Forelimb muscle (tissue), 1 donor: ENCODE results near the gene CDC37. TPM values are rescaled to one million over a fixed set of nuclear protein-coding genes. Genes with fewer than 3 reads are reported as not detected.
"Not testable (repeated sequence)": the region's sequence is repeated elsewhere in the genome, so short reads cannot be mapped to it uniquely, and the experiment has no call there.

Source experiments
- DNase-seq: peaks from one replicate; pipeline ENCODE4 v3.0.0-alpha.2; 2013; ENCODE audit warnings: low read depth
- polyA plus RNA-seq: library from polyadenylated mRNA; unstranded; fragments of 120-200 nt; gene quantifications from one replicate; pipeline ENCODE4 v1.2.1, GENCODE V29; 2013; ENCODE audit not compliant: insufficient read length

The CDC37 gene
- polyA plus RNA-seq, 1 donor, result 133 TPM

- DNase-seq, result no peak
These were observed 8.3 kb downstream of the CDC37 start for GRCh38 chr19:10395003-10395402.

DNA sequence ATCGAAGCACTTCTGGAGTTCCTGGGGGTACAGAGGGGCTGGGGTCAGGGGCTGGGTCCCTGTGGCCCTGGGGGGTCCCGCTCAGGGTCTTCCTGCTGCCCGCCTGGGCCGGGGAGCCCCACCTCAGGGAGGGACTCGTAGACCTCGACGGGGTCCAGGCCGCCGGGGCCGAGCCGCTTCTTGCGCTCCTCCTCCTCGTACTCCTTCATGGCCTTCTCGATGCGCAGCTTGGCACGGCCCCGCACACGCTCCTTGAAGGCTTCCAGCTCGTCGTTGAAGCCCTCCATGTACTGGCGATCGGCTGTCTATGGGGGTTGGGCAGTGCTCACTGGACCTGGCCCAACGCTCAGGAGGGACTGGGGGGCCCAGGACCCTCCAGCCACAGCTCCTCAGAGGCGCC, 10.2 kb downstream of the CDC37 start:
- no peak for DNase-seq

GRCh38 chr19:10392120-10392519, 11.2 kb downstream of the CDC37 start:
- no peak for DNase-seq

- DNase-seq, result no peak
These were observed 12.6 kb downstream of the CDC37 start for GRCh38 chr19:10390652-10391286.

DNA sequence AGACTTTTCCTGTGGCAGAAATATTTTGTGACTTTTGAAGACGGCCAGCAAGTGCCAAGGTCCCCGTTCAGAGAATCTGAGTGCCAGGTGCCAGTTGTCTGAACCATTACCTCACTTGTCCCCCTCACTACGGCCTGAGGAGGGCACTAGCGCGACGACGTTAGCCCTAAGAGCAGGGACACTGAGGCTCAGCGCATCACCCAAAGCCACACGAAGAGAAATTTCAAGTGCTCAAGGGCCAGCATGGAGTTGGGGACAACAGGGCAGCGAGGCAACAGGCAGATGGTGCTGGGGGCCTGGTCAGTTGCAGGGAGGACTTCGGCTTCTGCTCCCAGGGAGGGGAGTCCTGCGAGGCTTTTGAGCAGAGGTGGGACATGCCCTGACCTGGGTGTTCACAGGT, 13.5 kb downstream of the CDC37 start:
- no peak for DNase-seq

- peak; percentile 65 for DNase-seq
These were observed 14.4 kb downstream of the CDC37 start for GRCh38 chr19:10388957-10389356.

DNA sequence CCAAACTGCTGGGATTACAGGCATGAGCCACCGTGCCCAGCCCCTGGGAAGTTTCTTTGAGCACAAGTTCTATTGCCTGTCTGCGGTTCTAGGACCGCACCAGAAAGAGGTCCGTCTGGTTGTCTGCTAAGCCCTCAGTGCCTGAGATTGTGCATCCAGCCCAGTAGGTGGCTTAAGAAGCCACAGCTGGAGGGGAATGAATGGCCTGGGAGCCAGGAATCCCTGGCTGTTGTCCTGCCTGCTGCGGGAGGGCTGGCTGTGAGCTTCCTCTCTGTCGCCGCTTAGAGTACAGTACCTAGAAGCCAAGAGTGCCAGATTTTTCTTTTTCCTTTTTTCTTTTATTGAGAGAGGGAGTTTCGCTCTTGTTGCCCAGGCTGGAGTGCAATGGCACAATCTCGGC, 18.8 kb downstream of the CDC37 start:
- DNase-seq, result no peak

GRCh38 chr19:10383223-10383499, 20.2 kb downstream of the CDC37 start:
- DNase-seq, result not testable (repeated sequence)

- peak; percentile 99 for DNase-seq
These were observed 22.8 kb downstream of the CDC37 start, which contains the start of gene TYK2 for GRCh38 chr19:10380313-10381102. Gene TYK2, minus strand, starts transcription at chr19:10380572. Its CDS starts 2,166 bp downstream, at chr19:10378406.

DNA sequence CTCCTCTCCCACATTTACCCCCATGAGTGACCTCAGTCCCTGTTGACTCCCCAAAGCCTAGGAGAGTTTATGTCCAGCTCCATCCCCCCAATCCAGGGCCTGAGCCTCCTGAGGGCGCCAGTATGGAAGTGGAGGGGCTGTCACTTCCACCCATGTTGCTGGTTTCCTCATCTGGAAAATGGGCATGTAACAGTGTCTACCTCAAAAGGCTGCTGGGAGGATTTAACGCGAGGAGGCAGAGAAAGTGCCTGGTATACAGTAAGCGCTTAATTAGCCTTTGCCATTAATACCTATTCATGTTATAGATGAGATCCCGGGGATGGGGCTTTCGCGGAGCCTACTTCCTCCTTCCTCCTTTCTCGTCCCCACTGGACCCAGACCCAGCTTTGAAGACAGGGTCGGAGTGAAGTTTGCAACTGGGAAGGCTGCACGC, 23.4 kb downstream of the CDC37 start:
- DNase-seq, result no peak

- no peak for DNase-seq
These were observed 25.2 kb downstream of the CDC37 start for GRCh38 chr19:10378124-10378523.

- not testable (repeated sequence) for DNase-seq
These were observed 26.2 kb downstream of the CDC37 start for GRCh38 chr19:10377140-10377640.

DNA sequence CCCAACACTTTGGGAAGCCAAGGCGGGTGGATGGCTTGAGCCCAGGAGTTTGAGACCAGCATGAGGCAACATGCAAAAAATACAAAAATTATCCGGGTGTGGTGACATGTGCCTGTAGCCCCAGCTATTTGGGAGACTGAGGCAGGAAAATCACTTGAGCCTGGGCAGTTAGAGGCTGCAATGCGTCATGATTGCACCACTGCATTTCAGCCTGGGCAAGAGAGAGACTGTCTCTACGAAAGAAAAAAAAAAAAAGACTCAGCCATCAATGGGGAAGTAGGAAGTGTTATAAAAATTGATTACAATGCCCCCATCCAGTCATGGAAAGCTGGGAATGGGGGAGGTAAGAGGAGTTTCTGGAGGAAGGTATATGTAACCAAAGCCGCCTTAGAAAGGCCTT, 28.4 kb downstream of the CDC37 start:
- DNase-seq, result no peak

DNA sequence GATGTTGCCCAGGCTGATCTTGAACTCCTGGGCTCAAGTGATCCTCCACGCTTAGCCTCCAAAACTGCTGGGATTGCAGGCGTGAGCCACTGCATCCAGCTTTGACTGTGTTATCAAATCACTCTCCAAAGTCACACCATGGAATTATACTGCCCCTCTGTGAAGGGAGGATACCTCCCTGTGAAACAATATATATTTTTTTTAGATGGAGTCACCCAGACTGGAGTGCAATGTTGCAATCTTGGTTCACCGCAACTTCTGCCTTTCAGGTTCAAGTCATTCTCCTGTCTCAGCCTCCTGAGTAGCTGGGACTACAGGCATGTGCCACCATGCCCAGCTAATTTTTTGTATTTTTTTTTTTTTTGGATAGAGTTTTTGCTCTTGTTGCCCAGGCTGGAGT, 30.7 kb downstream of the CDC37 start:
- no peak for DNase-seq

DNA sequence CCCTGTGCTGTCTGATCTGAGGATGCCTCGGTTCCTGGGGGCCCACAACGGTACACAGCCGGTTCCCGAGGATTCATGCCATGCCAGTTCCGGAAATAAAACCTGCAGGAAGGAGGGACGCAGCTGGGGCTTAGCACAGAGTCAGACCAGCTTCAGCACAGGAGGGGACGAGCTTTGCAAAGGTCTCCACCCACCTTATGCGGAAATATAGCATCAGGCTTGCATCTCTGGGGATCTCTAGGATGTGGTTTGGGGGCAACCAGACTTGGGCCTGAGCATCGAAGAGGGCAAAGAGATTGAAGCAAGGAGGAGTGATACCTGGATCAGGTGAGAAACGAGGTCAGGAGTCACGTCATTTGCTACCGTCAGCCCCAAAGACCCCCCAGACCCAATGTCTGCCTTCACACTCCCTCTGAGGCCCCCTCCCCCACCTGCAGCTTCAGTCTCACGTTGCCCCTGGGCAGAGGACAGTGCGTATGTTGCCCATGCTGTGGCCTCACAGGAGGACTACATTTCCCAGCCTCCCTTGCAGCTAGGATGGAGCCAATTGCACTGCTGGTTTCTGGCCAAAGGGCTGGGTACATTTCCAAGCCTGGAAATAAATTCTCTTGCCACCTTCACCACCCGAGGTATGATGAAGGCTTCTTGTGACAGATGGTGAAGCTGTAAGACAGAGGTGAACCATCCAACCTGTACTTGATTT, 35.1 kb downstream of the CDC37 start:
- DNase-seq, result no peak

GRCh38 chr19:10366950-10367512, 36.3 kb downstream of the CDC37 start:
- DNase-seq, result not testable (repeated sequence)

DNA sequence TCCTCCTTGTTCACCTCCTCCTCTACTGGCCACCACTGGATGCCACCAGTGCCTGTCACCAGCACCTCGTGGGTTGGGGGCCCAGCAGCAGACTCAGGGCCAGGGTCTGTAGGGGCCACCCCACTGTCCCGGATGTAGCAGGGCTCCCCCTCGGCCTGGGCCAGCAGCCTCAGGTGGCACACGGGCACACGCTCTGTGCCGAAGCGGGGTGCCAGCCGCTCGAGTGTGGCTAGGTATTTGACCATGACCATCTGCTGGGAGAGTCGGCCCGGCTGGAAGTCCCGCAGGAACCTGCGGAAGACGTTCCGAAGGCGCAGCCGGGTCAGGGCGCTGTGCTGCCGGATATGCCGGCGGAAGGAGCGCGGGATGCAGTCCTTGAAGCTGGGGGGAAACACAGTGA, 37.8 kb downstream of the CDC37 start:
- DNase-seq, result no peak

GRCh38 chr19:10364644-10365043, 38.7 kb downstream of the CDC37 start:
- DNase-seq, result no peak

GRCh38 chr19:10363789-10364281, 39.5 kb downstream of the CDC37 start:
- no peak for DNase-seq

DNA sequence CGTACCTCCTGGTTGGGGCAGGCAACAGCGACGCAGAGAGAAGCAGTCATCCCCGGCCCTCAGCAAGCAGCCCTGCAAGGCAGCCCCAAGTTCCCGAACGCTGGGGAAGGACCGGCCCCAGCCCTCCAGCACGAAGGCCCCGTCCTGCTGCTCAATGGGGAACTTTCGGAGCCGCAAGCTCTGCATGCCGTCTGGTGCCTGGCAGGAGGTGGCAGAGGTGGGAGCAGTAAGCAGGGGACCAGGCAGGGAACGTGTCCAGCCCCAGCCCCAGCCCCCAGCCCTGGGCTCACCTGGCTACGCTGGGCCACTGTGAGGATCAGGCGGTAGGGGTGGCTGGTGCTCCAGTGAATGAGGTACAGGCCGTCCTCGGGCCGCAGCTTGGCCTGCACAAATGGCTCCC, 41.1 kb downstream of the CDC37 start:
- no peak for DNase-seq

- no peak for DNase-seq
These were observed 41.8 kb downstream of the CDC37 start for GRCh38 chr19:10361569-10362011.

- no peak for DNase-seq
These were observed 46.9 kb downstream of the CDC37 start for GRCh38 chr19:10356431-10356830.
